BLaER1 treated with 17β-estradiol and CSF1 and Interleukin-3, amounts not matched to agents 10 nM and 100 nM (cell line): ENCODE measurements around the gene PRR5L.

Experiments
- H3K27ac ChIP-seq, 11 experiments: shearing (Covaris generic); formaldehyde crosslinking; 2 replicates each; pipeline ENCODE4 v1.8.1; 2022
- H3K27me3 ChIP-seq, 11 experiments: shearing (Covaris generic); formaldehyde crosslinking; 2 replicates each; pipeline ENCODE4 v1.8.1; 2022
- H3K36me3 ChIP-seq, 11 experiments: shearing (Covaris generic); formaldehyde crosslinking; 2 replicates each; pipeline ENCODE4 v1.8.1; 2022
- H3K4me1 ChIP-seq, 10 experiments: shearing (Covaris generic); formaldehyde crosslinking; 2 replicates each; pipeline ENCODE4 v1.8.1; 2022
- H3K4me2 ChIP-seq, 11 experiments: shearing (Covaris generic); formaldehyde crosslinking; 2 replicates each; pipeline ENCODE4 v1.8.1; 2022
- H3K4me3 ChIP-seq, 10 experiments: shearing (Covaris generic); formaldehyde crosslinking; 2 replicates each; pipeline ENCODE4 v1.8.1; 2022
- H3K9ac ChIP-seq, 11 experiments: shearing (Covaris generic); formaldehyde crosslinking; 2 replicates each; pipeline ENCODE4 v1.8.1; 2022
- H3K9me3 ChIP-seq, 11 experiments: shearing (Covaris generic); formaldehyde crosslinking; replicated peaks in 1 of 11; 2 replicates each; pipeline ENCODE4 v1.8.1; 2022
- H4K20me1 ChIP-seq, 11 experiments: shearing (Covaris generic); formaldehyde crosslinking; 2 replicates each; pipeline ENCODE4 v1.8.1; 2022
- Cebpa-rat ChIP-seq, 11 experiments: shearing (Covaris generic); IDR thresholded peaks; 2 replicates each; pipeline ENCODE4 v1.8.1; 2022

The PRR5L gene

GRCh38 chr11:36326524-36327419 is 30.7 kb downstream of the PRR5L start:
- Histone ChIP-seq H3K4me1 (no peaks in the 10 kb centered on the region), H3K27me3 (no peaks in the 10 kb centered on the region), H4K20me1 (no peaks in the 10 kb centered on the region), H3K9ac (no peak overlapping the region), H3K9me3 (peaks cover 0 to 6% (median 0%) of the 10 kb centered on the region in 11 experiments; a peak in 3 of 22 replicates), H3K4me2 (no peak overlapping the region), H3K4me3 (no peak overlapping the region), H3K36me3 (no peaks in the 10 kb centered on the region), H3K27ac (no peak overlapping the region)
- no peak for TF ChIP-seq Cebpa-rat (IDR thresholded peaks at IDR 0.05)

- H3K4me1 ChIP-seq, result no peaks in the 10 kb centered on the region
- no peak overlapping the region for H3K4me3 ChIP-seq
- no peaks in the 10 kb centered on the region for H3K36me3 ChIP-seq
- no peak for TF ChIP-seq Cebpa-rat (IDR thresholded peaks at IDR 0.05)
- no peaks in the 10 kb centered on the region for H4K20me1 ChIP-seq
- no peak overlapping the region for H3K9ac ChIP-seq
- no peak overlapping the region for H3K4me2 ChIP-seq
- peaks cover 0 to 6% (median 0%) of the 10 kb centered on the region in 11 experiments; a peak in 3 of 22 replicates for H3K9me3 ChIP-seq
- H3K27ac ChIP-seq, result no peak overlapping the region
- H3K27me3 ChIP-seq, result no peaks in the 10 kb centered on the region
Measured at GRCh38 chr11:36328966-36329673, 33.0 kb downstream of the PRR5L start.

GRCh38 chr11:36330411-36330810 is 34.3 kb downstream of the PRR5L start:
- H3K4me2 ChIP-seq, result no peak overlapping the region
- 0 out of 22 replicates have a peak, but pooled peaks cover 0 to under 1% (median 0%) of the 10 kb centered on the region in 11 experiments for H3K9me3 ChIP-seq
- H3K36me3 ChIP-seq, result no peaks in the 10 kb centered on the region
- H4K20me1 ChIP-seq, result no peaks in the 10 kb centered on the region
- no peak overlapping the region for H3K4me3 ChIP-seq
- H3K27ac ChIP-seq, result no peak overlapping the region
- H3K4me1 ChIP-seq, result no peaks in the 10 kb centered on the region
- H3K27me3 ChIP-seq, result no peaks in the 10 kb centered on the region
- TF ChIP-seq Cebpa-rat (IDR thresholded peaks at IDR 0.05), result no peak
- no peak overlapping the region for H3K9ac ChIP-seq

- Histone ChIP-seq H3K9ac (no peak overlapping the region), H3K4me1 (no peaks in the 10 kb centered on the region), H3K9me3 (no peaks in the 10 kb centered on the region; a peak in 1 of 22 replicates), H3K36me3 (no peaks in the 10 kb centered on the region), H3K4me3 (no peak overlapping the region), H3K4me2 (no peak overlapping the region), H4K20me1 (no peaks in the 10 kb centered on the region), H3K27ac (no peak overlapping the region), H3K27me3 (no peaks in the 10 kb centered on the region)
- TF ChIP-seq Cebpa-rat (IDR thresholded peaks at IDR 0.05), result no peak
Measured at GRCh38 chr11:36333468-36333867, 37.4 kb downstream of the PRR5L start.

GRCh38 chr11:36333897-36334296 is 37.8 kb downstream of the PRR5L start:
- Histone ChIP-seq H3K9ac (no peak overlapping the region), H3K4me2 (no peak overlapping the region), H4K20me1 (no peaks in the 10 kb centered on the region), H3K9me3 (no peaks in the 10 kb centered on the region; a peak in 1 of 22 replicates), H3K4me3 (no peak overlapping the region), H3K4me1 (no peaks in the 10 kb centered on the region), H3K27ac (no peak overlapping the region), H3K36me3 (no peaks in the 10 kb centered on the region), H3K27me3 (no peaks in the 10 kb centered on the region)
- TF ChIP-seq Cebpa-rat (IDR thresholded peaks at IDR 0.05), result no peak

- Histone ChIP-seq H3K27ac (no peak overlapping the region), H3K4me3 (no peak overlapping the region), H4K20me1 (no peaks in the 10 kb centered on the region), H3K9me3 (no peaks in the 10 kb centered on the region; a peak in 1 of 22 replicates), H3K27me3 (no peaks in the 10 kb centered on the region), H3K9ac (no peak overlapping the region), H3K4me1 (0 out of 20 replicates have a peak, but pooled peaks cover 0 to 6% (median 0%) of the 10 kb centered on the region in 10 experiments), H3K4me2 (no peak overlapping the region), H3K36me3 (no peaks in the 10 kb centered on the region)
- no peak for TF ChIP-seq Cebpa-rat (IDR thresholded peaks at IDR 0.05)
Measured at GRCh38 chr11:36339888-36340287, 43.8 kb downstream of the PRR5L start.

- Histone ChIP-seq H3K36me3 (no peaks in the 10 kb centered on the region), H3K27me3 (no peaks in the 10 kb centered on the region), H3K9me3 (no peaks in the 10 kb centered on the region; a peak in 1 of 22 replicates), H3K9ac (no peak overlapping the region), H3K4me1 (0 out of 20 replicates have a peak, but pooled peaks cover 0 to 6% (median 0%) of the 10 kb centered on the region in 10 experiments), H4K20me1 (no peaks in the 10 kb centered on the region), H3K27ac (no peak overlapping the region), H3K4me3 (no peak overlapping the region), H3K4me2 (peak overlapping the region in 1 of 11 experiments; percentile 35; a peak in 1 of 22 replicates)
- no peak for TF ChIP-seq Cebpa-rat (IDR thresholded peaks at IDR 0.05)
Measured at GRCh38 chr11:36340897-36341296, 44.8 kb downstream of the PRR5L start.

GRCh38 chr11:36341915-36342314 is 45.8 kb downstream of the PRR5L start:
- Histone ChIP-seq H4K20me1 (no peaks in the 10 kb centered on the region), H3K4me3 (no peak overlapping the region), H3K9me3 (no peaks in the 10 kb centered on the region; a peak in 1 of 22 replicates), H3K27ac (no peak overlapping the region), H3K27me3 (no peaks in the 10 kb centered on the region), H3K9ac (no peak overlapping the region), H3K36me3 (no peaks in the 10 kb centered on the region), H3K4me2 (no peak overlapping the region), H3K4me1 (0 out of 20 replicates have a peak, but pooled peaks cover 0 to 6% (median 0%) of the 10 kb centered on the region in 10 experiments)
- TF ChIP-seq Cebpa-rat (IDR thresholded peaks at IDR 0.05), result no peak

GRCh38 chr11:36342327-36342726 is 46.2 kb downstream of the PRR5L start:
- H4K20me1 ChIP-seq, result no peaks in the 10 kb centered on the region
- no peak overlapping the region for H3K4me2 ChIP-seq
- H3K27me3 ChIP-seq, result no peaks in the 10 kb centered on the region
- H3K4me1 ChIP-seq, result 0 out of 20 replicates have a peak, but pooled peaks cover 0 to 6% (median 0%) of the 10 kb centered on the region in 10 experiments
- H3K27ac ChIP-seq, result no peak overlapping the region
- no peak overlapping the region for H3K9ac ChIP-seq
- no peak overlapping the region for H3K4me3 ChIP-seq
- no peaks in the 10 kb centered on the region; a peak in 1 of 22 replicates for H3K9me3 ChIP-seq
- H3K36me3 ChIP-seq, result no peaks in the 10 kb centered on the region
- no peak for TF ChIP-seq Cebpa-rat (IDR thresholded peaks at IDR 0.05)
